Loucy (cell line): ENCODE measurements around the gene DPT.

ENCODE experiments used
- H2AFZ ChIP-seq: fragments of 200-600 bp; sonication (generic); 2 replicates; pipeline ENCODE4 v1.6.0; 2016; ENCODE audit warnings: antibody characterized with exemption, mild to moderate bottlenecking, low read length, moderate library complexity
- H3F3A ChIP-seq: fragments of 200-600 bp; 2 replicates; pipeline ENCODE4 v1.6.0; 2016; ENCODE audit warnings: antibody characterized with exemption, low read depth, mild to moderate bottlenecking
- H3K27me3 ChIP-seq: fragments of 200-600 bp; sonication (generic); 2 replicates; pipeline ENCODE4 v1.6.1; 2014; ENCODE audit warnings: low read length, mild to moderate bottlenecking; ENCODE audit not compliant: insufficient read depth, poor library complexity, severe bottlenecking
- H3K36me3 ChIP-seq: fragments of 200-600 bp; sonication (generic); 2 replicates; pipeline ENCODE4 v1.6.1; 2016; ENCODE audit warnings: low read length; ENCODE audit not compliant: insufficient read depth
- H3K4me1 ChIP-seq: fragments of 200-600 bp; sonication (generic); 2 replicates; pipeline ENCODE4 v1.5.1; 2014; ENCODE audit warnings: low read length, mild to moderate bottlenecking; ENCODE audit not compliant: insufficient read depth, poor library complexity, severe bottlenecking
- H3K4me2 ChIP-seq: fragments of 200-600 bp; sonication (generic); 2 replicates; pipeline ENCODE4 v1.6.0; 2014; ENCODE audit warnings: antibody characterized with exemption, low read length, low read depth, mild to moderate bottlenecking; ENCODE audit not compliant: poor library complexity, severe bottlenecking
- H3K4me3 ChIP-seq: fragments of 200-600 bp; sonication (generic); 2 replicates; pipeline ENCODE4 v1.5.1; 2014; ENCODE audit warnings: low read length, mild to moderate bottlenecking, mixed read lengths; ENCODE audit not compliant: poor library complexity, severe bottlenecking
- H3K79me2 ChIP-seq: fragments of 200-600 bp; sonication (generic); 2 replicates; pipeline ENCODE4 v1.6.1; 2014; ENCODE audit warnings: low read length; ENCODE audit not compliant: insufficient read depth
- H3K9ac ChIP-seq: fragments of 200-600 bp; sonication (generic); 2 replicates; pipeline ENCODE4 v1.6.0; 2014; ENCODE audit warnings: mild to moderate bottlenecking, low read depth, low read length, moderate library complexity; ENCODE audit not compliant: poor library complexity, severe bottlenecking
- H3K9me2 ChIP-seq: fragments of 200-600 bp; sonication (generic); replicated peaks from 2 replicates; pipeline ENCODE4 v1.6.1; 2016; ENCODE audit warnings: low read depth, low read length, mixed read lengths
- H3K9me3 ChIP-seq: fragments of 200-600 bp; sonication (generic); 2 replicates; pipeline ENCODE4 v1.6.1; 2014; ENCODE audit warnings: mild to moderate bottlenecking, antibody characterized with exemption, low read length, low read depth; ENCODE audit not compliant: insufficient read depth
- H4K20me1 ChIP-seq: fragments of 200-600 bp; sonication (generic); 2 replicates; pipeline ENCODE4 v1.6.0; 2014; ENCODE audit warnings: antibody characterized with exemption, low read length, mild to moderate bottlenecking; ENCODE audit not compliant: insufficient read depth, poor library complexity, severe bottlenecking
- EZH2phosphoT487 ChIP-seq: fragments of 200-600 bp; IDR thresholded peaks from 2 replicates; pipeline ENCODE4 v1.6.1; 2018; ENCODE audit warnings: antibody characterized with exemption, mild to moderate bottlenecking, moderate library complexity, borderline replicate concordance
- TF ChIP-seq, protein P1 (sequence below): fragments of 200-600 bp; sonication (generic); conservative IDR thresholded peaks from 2 replicates; pipeline ENCODE4 v1.5.1; 2014; ENCODE audit warnings: mild to moderate bottlenecking, antibody characterized with exemption, low read length

The DPT gene

DNA sequence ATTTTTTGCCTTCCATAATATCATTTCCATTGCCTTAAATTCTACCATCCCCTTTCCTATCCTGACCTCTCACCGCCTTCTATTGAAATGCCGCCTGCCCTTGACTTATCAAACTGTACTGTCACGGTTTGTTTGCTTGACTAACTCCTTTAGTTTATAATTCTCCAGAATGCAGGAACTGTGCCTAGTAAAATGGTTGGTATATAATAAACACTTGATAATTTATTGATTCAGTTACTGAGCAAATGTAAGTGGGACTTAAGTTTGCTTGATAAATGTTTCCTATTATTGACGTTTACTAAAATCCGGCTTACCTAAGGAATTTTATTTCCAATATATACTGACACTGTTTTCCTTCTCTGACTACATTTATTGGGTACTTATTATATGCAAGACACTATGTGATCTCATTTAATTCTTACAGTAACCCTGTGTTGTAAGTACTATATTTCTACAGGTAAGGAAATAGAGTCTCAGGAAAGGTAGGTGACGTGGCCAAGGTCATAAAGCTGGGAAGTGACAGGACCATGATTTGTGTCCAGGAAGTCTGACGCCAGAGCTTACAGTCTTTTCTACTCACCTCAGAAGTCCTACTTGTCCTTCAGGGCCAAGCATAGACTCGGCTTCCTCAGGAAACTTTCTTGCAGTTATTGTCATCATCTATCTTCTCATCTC, 35.7 kb downstream of the DPT start:
- H2AFZ ChIP-seq: no peak overlapping the region
- no peak for TF ChIP-seq EZH2phosphoT487
- TF ChIP-seq, protein P1, sequence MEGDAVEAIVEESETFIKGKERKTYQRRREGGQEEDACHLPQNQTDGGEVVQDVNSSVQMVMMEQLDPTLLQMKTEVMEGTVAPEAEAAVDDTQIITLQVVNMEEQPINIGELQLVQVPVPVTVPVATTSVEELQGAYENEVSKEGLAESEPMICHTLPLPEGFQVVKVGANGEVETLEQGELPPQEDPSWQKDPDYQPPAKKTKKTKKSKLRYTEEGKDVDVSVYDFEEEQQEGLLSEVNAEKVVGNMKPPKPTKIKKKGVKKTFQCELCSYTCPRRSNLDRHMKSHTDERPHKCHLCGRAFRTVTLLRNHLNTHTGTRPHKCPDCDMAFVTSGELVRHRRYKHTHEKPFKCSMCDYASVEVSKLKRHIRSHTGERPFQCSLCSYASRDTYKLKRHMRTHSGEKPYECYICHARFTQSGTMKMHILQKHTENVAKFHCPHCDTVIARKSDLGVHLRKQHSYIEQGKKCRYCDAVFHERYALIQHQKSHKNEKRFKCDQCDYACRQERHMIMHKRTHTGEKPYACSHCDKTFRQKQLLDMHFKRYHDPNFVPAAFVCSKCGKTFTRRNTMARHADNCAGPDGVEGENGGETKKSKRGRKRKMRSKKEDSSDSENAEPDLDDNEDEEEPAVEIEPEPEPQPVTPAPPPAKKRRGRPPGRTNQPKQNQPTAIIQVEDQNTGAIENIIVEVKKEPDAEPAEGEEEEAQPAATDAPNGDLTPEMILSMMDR: no peak
- H3K79me2 ChIP-seq: no peaks in the 10 kb centered on the region
- H3K4me2 ChIP-seq: no peak overlapping the region
- no peaks in the 10 kb centered on the region for H3F3A ChIP-seq
- no peak overlapping the region for H3K9ac ChIP-seq
- H3K27me3 ChIP-seq: no peaks in the 10 kb centered on the region
- H3K9me3 ChIP-seq: no peaks in the 10 kb centered on the region
- H3K36me3 ChIP-seq: no peaks in the 10 kb centered on the region
- H4K20me1 ChIP-seq: no peaks in the 10 kb centered on the region
- no peak overlapping the region for H3K4me3 ChIP-seq
- no peaks in the 10 kb centered on the region for H3K4me1 ChIP-seq
- H3K9me2 ChIP-seq: no peaks in the 10 kb centered on the region

GRCh38 chr1:168692472-168692871, 36.5 kb downstream of the DPT start:
- no peak for TF ChIP-seq EZH2phosphoT487
- TF ChIP-seq, protein P1: no peak
- Histone ChIP-seq H3K9ac (no peak overlapping the region), H3F3A (no peaks in the 10 kb centered on the region), H4K20me1 (no peaks in the 10 kb centered on the region), H3K9me3 (no peaks in the 10 kb centered on the region), H3K4me1 (no peaks in the 10 kb centered on the region), H3K79me2 (no peaks in the 10 kb centered on the region), H3K36me3 (no peaks in the 10 kb centered on the region), H3K4me2 (no peak overlapping the region), H3K4me3 (no peak overlapping the region), H3K9me2 (no peaks in the 10 kb centered on the region), H2AFZ (no peak overlapping the region), H3K27me3 (no peaks in the 10 kb centered on the region)

DNA sequence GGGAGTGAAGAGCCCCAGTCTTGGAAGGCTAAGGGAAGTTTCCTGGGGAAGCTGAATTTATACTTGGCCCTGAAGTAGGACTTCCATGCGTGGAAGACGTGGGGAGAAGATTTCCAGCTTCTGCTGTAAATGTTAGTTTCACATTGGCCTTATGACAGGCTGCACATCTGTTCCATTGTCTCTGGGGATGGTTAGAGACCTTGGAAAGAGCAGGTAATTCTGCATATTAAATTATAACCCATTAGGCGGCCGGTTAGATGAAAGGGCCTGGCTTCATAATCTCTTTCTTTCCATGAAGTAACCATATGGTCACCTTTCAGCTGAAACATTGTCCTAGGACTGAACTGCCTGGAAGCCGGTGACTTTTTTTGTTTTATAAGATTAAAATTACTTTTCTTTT, 37.5 kb downstream of the DPT start:
- Histone ChIP-seq H4K20me1 (no peaks in the 10 kb centered on the region), H3K4me3 (no peak overlapping the region), H2AFZ (no peak overlapping the region), H3F3A (no peaks in the 10 kb centered on the region), H3K9ac (no peak overlapping the region), H3K79me2 (no peaks in the 10 kb centered on the region), H3K4me1 (no peaks in the 10 kb centered on the region), H3K36me3 (no peaks in the 10 kb centered on the region), H3K27me3 (no peaks in the 10 kb centered on the region), H3K9me3 (no peaks in the 10 kb centered on the region), H3K9me2 (no peaks in the 10 kb centered on the region), H3K4me2 (no peak overlapping the region)
- TF ChIP-seq EZH2phosphoT487: no peak
- TF ChIP-seq, protein P1: no peak
